Karpas-422 (cell line): ENCODE data around the gene CCDC93. TPM values are rescaled to one million over a fixed set of nuclear protein-coding genes. Genes with fewer than 3 reads are reported as not detected.
A peak's percentile ranks its signal among the peaks of the same experiment; 100 is the strongest.

ENCODE experiments used
- DNase-seq: peaks from one replicate; pipeline ENCODE4 v3.0.0-alpha.2; 2015
- H2AFZ ChIP-seq: fragments of 200-600 bp; sonication (generic); 2 replicates; pipeline ENCODE4 v1.6.1; 2014; ENCODE audit warnings: antibody characterized with exemption, low read length, mixed read lengths
- H3K27ac ChIP-seq: fragments of 200-600 bp; sonication (generic); 2 replicates; pipeline ENCODE4 v1.5.1; 2014; ENCODE audit warnings: mild to moderate bottlenecking, low read length, moderate library complexity
- H3K27me3 ChIP-seq: fragments of 200-600 bp; sonication (generic); 2 replicates; pipeline ENCODE4 v1.6.1; 2014; ENCODE audit warnings: low read length, mixed read lengths
- H3K36me3 ChIP-seq: fragments of 200-600 bp; sonication (generic); 2 replicates; pipeline ENCODE4 v1.6.1; 2014; ENCODE audit warnings: low read length, mixed read lengths; ENCODE audit not compliant: insufficient read depth
- H3K4me1 ChIP-seq: fragments of 200-600 bp; sonication (generic); 2 replicates; pipeline ENCODE4 v1.6.1; 2014; ENCODE audit warnings: mild to moderate bottlenecking, low read length, mixed read lengths
- H3K4me2 ChIP-seq: fragments of 200-600 bp; sonication (generic); 2 replicates; pipeline ENCODE4 v1.6.1; 2014; ENCODE audit warnings: low read length, low read depth, mild to moderate bottlenecking; ENCODE audit not compliant: poor library complexity, severe bottlenecking
- H3K4me3 ChIP-seq: fragments of 200-600 bp; sonication (generic); 2 replicates; pipeline ENCODE4 v1.5.1; 2014; ENCODE audit warnings: mild to moderate bottlenecking, antibody characterized with exemption, low read length, mixed read lengths
- H3K79me2 ChIP-seq: fragments of 200-600 bp; sonication (generic); 2 replicates; pipeline ENCODE4 v1.6.1; 2014; ENCODE audit warnings: mild to moderate bottlenecking, low read length, mixed read lengths
- H3K9ac ChIP-seq: fragments of 200-600 bp; sonication (generic); 2 replicates; pipeline ENCODE4 v1.6.0; 2014; ENCODE audit warnings: low read length
- H3K9me2 ChIP-seq: fragments of 200-600 bp; sonication (generic), shearing (Covaris generic); replicated peaks from 2 replicates; pipeline ENCODE4 v1.6.0; 2014; ENCODE audit warnings: mild to moderate bottlenecking, low read length, moderate library complexity; ENCODE audit not compliant: insufficient read depth
- H3K9me3 ChIP-seq: fragments of 300-700, 200-600 bp; sonication (generic); 2 replicates; pipeline ENCODE4 v1.6.1; 2014; ENCODE audit warnings: low read length, mixed read lengths
- H4K20me1 ChIP-seq: fragments of 200-600 bp; sonication (generic); 2 replicates; pipeline ENCODE4 v1.6.1; 2014; ENCODE audit warnings: mild to moderate bottlenecking, antibody characterized with exemption, low read length, low read depth; ENCODE audit not compliant: insufficient read depth
- total RNA-seq: library from RNA; depleted of rRNA; stranded (reverse); fragments of >200 nt; shearing (Covaris generic); gene quantifications from 2 replicates; pipeline ENCODE4 v1.2.3, GENCODE V29; 2014; ENCODE audit warnings: low replicate concordance

The CCDC93 gene
- total RNA-seq, 1 experiment from 2014 or later = 24.6 TPM

DNA sequence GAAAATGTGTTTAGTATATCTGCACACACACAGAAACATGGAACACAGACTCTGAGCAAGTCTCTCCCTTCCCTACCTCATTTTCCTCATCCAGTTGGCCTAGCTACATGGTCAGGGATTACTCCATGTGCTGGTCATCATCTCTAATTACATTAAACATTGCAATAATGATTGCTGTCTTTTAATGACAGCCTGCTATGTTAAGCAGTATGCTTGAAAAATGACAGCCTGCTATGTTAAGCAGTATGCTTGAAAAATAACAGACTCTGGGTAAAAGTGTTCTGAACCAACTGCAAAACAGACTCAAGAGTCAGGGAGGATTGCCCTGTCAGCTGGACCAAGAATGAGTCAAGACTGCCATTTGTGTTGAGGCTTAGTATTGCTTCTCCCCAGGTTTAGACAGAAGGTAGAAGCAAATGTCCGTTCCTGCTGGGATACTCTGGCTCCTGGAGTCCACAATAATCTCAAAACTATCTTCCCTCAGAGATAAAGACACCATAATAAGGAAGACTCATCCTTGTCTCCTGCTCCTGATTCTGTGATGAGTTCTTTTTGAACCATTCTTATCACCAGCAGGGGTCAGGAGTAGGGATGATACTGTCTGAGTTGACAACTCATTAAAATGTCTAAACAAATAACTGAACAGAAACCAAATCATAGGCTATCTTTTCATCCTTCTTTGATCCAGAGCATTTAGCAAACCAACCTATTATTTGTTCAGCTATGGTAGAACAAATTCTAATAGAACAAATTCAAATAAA, 57.7 kb downstream of the CCDC93 start:
- Histone ChIP-seq H3K27me3 (no peaks in the 10 kb centered on the region), H3K27ac (no peak overlapping the region), H3K9me2 (no peaks in the 10 kb centered on the region), H3K4me2 (no peak overlapping the region), H2AFZ (no peak overlapping the region), H3K79me2 (no peaks in the 10 kb centered on the region), H3K9ac (no peak overlapping the region), H3K9me3 (no peaks in the 10 kb centered on the region), H3K36me3 (peaks cover 53% of the 10 kb centered on the region; the same call in 1 of the 2 replicates), H3K4me3 (no peak overlapping the region), H4K20me1 (no peaks in the 10 kb centered on the region), H3K4me1 (no peaks in the 10 kb centered on the region)
- no peak for DNase-seq

DNA sequence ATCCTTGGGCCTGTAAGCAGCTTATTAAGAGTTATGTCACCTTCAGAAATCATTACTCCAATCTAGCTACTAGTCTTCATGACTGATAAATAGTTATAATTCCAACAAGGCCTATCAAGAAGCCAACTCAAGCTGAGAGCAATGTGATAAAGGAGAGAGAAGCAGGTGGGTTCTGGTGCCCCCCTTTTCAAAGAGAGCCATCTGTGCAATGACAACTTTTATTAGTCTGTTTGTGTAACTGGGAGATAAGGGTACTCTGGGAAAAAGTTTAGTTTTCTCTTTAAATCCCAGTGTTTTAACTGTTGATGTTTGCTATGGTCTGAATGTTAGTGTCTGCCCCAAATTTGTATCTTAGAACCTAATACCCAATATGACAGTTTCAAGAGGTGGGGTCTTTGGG, 60.6 kb downstream of the CCDC93 start:
- peaks cover 57% of the 10 kb centered on the region; the same call in 1 of the 2 replicates for H3K36me3 ChIP-seq
- no peaks in the 10 kb centered on the region for H3K9me3 ChIP-seq
- no peak overlapping the region for H2AFZ ChIP-seq
- H3K4me3 ChIP-seq = no peak overlapping the region
- no peaks in the 10 kb centered on the region for H3K79me2 ChIP-seq
- no peak overlapping the region for H3K9ac ChIP-seq
- no peaks in the 10 kb centered on the region for H3K27me3 ChIP-seq
- H3K4me1 ChIP-seq = peaks cover 25% of the 10 kb centered on the region
- no peak overlapping the region for H3K4me2 ChIP-seq
- no peaks in the 10 kb centered on the region for H3K9me2 ChIP-seq
- no peak overlapping the region for H3K27ac ChIP-seq
- no peak for DNase-seq
- H4K20me1 ChIP-seq = no peaks in the 10 kb centered on the region

DNA sequence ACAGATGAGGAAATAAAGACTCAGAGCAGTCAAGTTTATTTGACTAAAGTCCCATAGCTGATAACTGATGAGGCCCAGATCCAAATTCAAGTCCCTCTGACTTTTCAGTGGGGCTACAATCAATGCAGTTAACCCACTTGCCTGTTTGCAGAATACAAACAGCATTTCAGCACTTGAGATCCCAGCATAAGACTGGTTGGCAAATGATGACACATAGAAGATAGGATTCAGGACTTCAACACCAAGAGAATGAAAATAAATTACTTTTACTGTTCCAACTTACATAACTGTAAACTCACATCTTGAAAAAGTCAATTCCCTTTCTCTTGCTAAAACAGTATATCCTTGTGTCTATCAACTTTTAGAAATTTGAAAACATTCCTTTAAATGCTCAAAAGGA, 61.2 kb downstream of the CCDC93 start:
- Histone ChIP-seq H3K27me3 (no peaks in the 10 kb centered on the region), H3K9ac (no peak overlapping the region), H4K20me1 (no peaks in the 10 kb centered on the region), H3K9me2 (no peaks in the 10 kb centered on the region), H3K9me3 (no peaks in the 10 kb centered on the region), H3K4me1 (peaks cover 26% of the 10 kb centered on the region), H3K79me2 (no peaks in the 10 kb centered on the region), H2AFZ (no peak overlapping the region), H3K27ac (no peak overlapping the region), H3K36me3 (peaks cover 56% of the 10 kb centered on the region), H3K4me2 (no peak overlapping the region), H3K4me3 (no peak overlapping the region)
- no peak for DNase-seq

DNA sequence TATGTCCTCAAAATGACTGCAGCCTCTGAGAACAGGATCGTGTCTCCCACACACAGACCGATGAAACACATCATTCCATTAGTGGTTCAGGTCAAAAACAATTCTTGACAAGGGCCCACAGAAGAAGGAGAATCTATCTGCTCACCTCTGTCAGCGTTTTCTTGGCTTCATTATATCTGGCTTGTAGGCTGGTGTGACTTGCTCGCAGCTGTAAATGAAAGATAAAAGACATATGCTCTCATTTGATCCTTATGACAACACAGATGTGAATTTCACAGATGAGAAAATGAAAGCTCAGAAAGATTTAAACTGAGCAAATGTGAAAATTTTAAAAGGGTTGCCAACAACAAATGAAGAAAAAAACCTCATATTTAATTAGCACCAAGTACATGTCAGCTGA, 61.6 kb downstream of the CCDC93 start:
- Histone ChIP-seq H3K27me3 (no peaks in the 10 kb centered on the region), H3K4me2 (no peak overlapping the region), H3K36me3 (peaks cover 51% of the 10 kb centered on the region), H3K9ac (no peak overlapping the region), H3K9me3 (no peaks in the 10 kb centered on the region), H3K9me2 (no peaks in the 10 kb centered on the region), H3K79me2 (no peaks in the 10 kb centered on the region), H4K20me1 (no peaks in the 10 kb centered on the region), H3K4me3 (no peak overlapping the region), H2AFZ (no peak overlapping the region), H3K27ac (no peak overlapping the region), H3K4me1 (peaks cover 26% of the 10 kb centered on the region)
- no peak for DNase-seq

DNA sequence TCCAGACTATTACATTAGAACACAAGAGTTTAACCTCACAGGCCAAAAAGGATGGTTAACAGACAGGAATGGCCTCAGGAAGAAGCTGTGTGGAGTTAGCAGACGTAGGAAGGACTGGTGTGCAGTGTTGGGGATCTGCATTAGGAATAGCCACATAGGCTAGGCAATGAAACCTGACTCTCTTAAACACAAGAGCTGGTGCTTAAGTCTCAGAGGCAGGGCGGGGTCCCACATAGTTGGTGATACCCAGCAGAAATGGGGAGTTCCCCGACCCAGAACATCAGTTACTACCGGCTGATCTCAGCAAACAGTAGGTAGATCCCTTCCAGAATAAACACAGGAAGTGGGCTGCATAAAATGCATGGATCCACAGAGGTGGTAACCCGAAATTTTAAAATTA, 64.1 kb downstream of the CCDC93 start:
- DNase-seq = no peak
- Histone ChIP-seq H3K79me2 (no peaks in the 10 kb centered on the region), H4K20me1 (no peaks in the 10 kb centered on the region), H3K27me3 (no peaks in the 10 kb centered on the region), H3K9me3 (no peaks in the 10 kb centered on the region), H3K9ac (no peak overlapping the region), H3K4me1 (peaks cover 26% of the 10 kb centered on the region), H3K27ac (no peak overlapping the region), H3K4me3 (no peak overlapping the region), H3K4me2 (peak overlapping the region; percentile 37), H2AFZ (no peak overlapping the region), H3K36me3 (peaks cover 48% of the 10 kb centered on the region), H3K9me2 (no peaks in the 10 kb centered on the region)

DNA sequence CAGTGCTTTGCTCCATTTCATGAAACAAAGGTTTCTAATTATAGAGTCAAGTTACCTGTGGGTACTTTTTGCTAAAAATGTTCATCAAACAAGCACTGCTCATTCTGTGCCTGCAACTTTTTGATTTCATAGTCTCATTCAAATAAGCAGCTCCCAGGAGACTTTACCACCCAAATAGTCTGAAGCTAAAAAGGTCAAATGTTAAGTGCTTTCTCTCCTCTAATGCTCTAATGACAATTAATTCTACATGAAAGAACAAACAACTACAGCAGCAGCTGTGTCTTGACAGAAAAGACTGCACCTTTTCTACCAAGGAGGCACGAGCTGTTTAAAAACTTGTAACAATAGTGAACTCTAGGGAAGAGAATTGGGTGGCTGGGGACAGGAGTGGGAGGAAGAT, 65.3 kb downstream of the CCDC93 start:
- no peaks in the 10 kb centered on the region for H3K9me3 ChIP-seq
- H3K4me2 ChIP-seq = peak overlapping the region; percentile 37
- H3K36me3 ChIP-seq = peaks cover 54% of the 10 kb centered on the region
- DNase-seq = peak; percentile 51
- H2AFZ ChIP-seq = no peak overlapping the region
- H4K20me1 ChIP-seq = no peaks in the 10 kb centered on the region
- H3K9ac ChIP-seq = 0 out of 2 replicates have a peak overlapping the region, but pooled peaks have one; percentile 8
- peak overlapping the region; percentile 35; the same call in 1 of the 2 replicates for H3K27ac ChIP-seq
- peaks cover 26% of the 10 kb centered on the region for H3K4me1 ChIP-seq
- no peaks in the 10 kb centered on the region for H3K9me2 ChIP-seq
- no peak overlapping the region for H3K4me3 ChIP-seq
- no peaks in the 10 kb centered on the region for H3K27me3 ChIP-seq
- H3K79me2 ChIP-seq = no peaks in the 10 kb centered on the region

DNA sequence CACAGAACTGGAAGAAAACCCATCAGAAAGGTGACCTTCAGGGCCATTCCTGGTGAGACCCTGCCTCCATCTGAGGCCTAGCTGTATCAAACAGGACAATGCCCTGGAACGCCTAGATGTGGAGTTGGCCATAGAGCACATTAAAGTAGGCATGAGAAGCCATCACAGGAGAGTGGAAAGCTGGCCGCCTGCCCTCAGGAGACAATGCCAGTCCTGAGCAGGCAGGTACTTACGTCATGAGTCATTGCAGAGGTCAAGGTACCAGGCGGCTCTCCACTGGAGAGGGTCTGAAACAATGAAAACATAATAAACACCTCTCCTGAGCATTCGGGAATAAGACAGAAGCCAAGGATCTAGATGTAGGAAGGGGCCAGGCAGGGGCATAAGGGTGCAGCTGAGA, 68.6 kb downstream of the CCDC93 start:
- Histone ChIP-seq H3K4me2 (no peak overlapping the region), H3K27ac (no peak overlapping the region), H3K36me3 (peaks cover 36% of the 10 kb centered on the region), H3K4me1 (peaks cover 21% of the 10 kb centered on the region), H4K20me1 (no peaks in the 10 kb centered on the region), H3K9ac (no peak overlapping the region), H2AFZ (no peak overlapping the region), H3K9me3 (no peaks in the 10 kb centered on the region), H3K27me3 (no peaks in the 10 kb centered on the region), H3K4me3 (no peak overlapping the region), H3K79me2 (no peaks in the 10 kb centered on the region), H3K9me2 (no peaks in the 10 kb centered on the region)
- DNase-seq = no peak

DNA sequence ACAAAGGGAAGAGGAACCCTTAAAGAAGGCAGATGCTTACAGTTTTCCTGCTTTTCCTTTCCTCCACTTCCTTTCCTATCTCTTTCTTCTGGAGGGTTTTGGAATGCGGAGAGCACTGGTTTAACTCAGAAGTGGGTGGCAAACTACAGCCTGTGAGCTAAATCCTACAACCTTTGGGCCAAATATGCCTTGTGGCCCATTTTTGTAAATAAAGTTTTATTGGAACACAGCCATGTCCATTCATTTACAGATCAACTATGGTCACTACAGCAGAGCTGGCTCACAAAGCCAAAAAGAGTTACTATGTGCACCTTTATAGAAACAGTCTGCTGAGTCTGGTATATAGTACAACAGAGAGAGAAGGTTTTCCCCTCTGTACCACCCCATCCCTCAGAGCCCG, 69.1 kb downstream of the CCDC93 start:
- no peak overlapping the region for H3K27ac ChIP-seq
- no peaks in the 10 kb centered on the region for H4K20me1 ChIP-seq
- no peaks in the 10 kb centered on the region for H3K9me2 ChIP-seq
- no peak overlapping the region for H3K4me3 ChIP-seq
- H3K36me3 ChIP-seq = peaks cover 40% of the 10 kb centered on the region
- H2AFZ ChIP-seq = no peak overlapping the region
- no peak overlapping the region for H3K4me2 ChIP-seq
- peak; percentile 34 for DNase-seq
- no peaks in the 10 kb centered on the region for H3K27me3 ChIP-seq
- H3K9me3 ChIP-seq = no peaks in the 10 kb centered on the region
- peaks cover 16% of the 10 kb centered on the region for H3K4me1 ChIP-seq
- H3K79me2 ChIP-seq = no peaks in the 10 kb centered on the region
- no peak overlapping the region for H3K9ac ChIP-seq
